Coronary artery (tissue), 2 donors: ENCODE results near the gene TM4SF4.

Source experiments
- DNase-seq: peaks from one replicate; pipeline ENCODE4 v3.0.0-alpha.2; 2017; ENCODE audit warnings: low spot score
- H3K27ac ChIP-seq, 2 donors: fragments of 200-600 bp; sonication (generic); one replicate each; pipeline ENCODE4 v1.5.1; 2016 to 2019
- H3K4me3 ChIP-seq: fragments of 200-600 bp; sonication (generic); 2 replicates; pipeline ENCODE4 v1.5.1; 2016; ENCODE audit warnings: mild to moderate bottlenecking, moderate library complexity
- TF ChIP-seq, protein P1 (sequence below): fragments of 200-600 bp; sonication (generic); IDR thresholded peaks from one replicate; pipeline ENCODE4 v1.5.1; 2019; ENCODE audit warnings: antibody characterized with exemption

TM4SF4 gene

DNA sequence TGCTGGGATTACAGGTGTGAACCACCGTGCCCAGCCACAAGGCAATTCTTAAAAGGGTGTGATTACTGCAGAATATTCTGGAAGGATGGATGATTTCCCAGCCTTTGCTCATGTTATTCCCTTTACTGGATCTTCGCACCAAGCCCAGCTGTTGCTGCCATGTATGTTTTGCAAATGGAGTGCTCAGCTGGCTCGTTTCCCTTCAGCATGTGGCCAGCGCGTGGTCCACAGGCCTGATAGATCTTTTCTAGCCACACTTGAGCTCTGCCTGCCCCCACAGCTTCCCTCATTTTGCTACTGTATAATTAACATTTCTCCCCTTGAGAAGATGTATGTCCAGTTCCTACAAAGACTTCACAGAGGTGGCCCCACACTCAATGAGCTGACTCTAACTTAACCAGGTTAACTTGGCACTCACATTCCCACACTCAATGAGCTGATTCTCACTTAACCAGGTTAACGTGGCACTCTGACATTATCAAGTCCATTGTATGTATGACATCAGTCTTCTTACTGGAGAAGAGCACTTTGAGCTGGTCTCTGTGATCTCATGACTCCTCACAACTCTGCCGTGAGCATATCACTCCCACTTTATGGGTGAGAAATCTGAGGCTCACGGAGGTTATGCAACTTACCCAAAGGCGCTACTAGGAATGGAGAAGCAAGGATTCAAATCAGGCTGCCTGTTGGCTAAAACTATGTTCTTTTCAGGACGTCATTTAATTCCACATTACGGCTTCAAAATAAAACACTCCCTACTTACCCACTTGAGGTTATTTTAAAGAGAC, 49.2 kb downstream of the TM4SF4 start:
- no peak overlapping the region for H3K4me3 ChIP-seq
- no peak overlapping the region for H3K27ac ChIP-seq
- TF ChIP-seq, protein P1, sequence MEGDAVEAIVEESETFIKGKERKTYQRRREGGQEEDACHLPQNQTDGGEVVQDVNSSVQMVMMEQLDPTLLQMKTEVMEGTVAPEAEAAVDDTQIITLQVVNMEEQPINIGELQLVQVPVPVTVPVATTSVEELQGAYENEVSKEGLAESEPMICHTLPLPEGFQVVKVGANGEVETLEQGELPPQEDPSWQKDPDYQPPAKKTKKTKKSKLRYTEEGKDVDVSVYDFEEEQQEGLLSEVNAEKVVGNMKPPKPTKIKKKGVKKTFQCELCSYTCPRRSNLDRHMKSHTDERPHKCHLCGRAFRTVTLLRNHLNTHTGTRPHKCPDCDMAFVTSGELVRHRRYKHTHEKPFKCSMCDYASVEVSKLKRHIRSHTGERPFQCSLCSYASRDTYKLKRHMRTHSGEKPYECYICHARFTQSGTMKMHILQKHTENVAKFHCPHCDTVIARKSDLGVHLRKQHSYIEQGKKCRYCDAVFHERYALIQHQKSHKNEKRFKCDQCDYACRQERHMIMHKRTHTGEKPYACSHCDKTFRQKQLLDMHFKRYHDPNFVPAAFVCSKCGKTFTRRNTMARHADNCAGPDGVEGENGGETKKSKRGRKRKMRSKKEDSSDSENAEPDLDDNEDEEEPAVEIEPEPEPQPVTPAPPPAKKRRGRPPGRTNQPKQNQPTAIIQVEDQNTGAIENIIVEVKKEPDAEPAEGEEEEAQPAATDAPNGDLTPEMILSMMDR, result no peak
- DNase-seq, result no peak

DNA sequence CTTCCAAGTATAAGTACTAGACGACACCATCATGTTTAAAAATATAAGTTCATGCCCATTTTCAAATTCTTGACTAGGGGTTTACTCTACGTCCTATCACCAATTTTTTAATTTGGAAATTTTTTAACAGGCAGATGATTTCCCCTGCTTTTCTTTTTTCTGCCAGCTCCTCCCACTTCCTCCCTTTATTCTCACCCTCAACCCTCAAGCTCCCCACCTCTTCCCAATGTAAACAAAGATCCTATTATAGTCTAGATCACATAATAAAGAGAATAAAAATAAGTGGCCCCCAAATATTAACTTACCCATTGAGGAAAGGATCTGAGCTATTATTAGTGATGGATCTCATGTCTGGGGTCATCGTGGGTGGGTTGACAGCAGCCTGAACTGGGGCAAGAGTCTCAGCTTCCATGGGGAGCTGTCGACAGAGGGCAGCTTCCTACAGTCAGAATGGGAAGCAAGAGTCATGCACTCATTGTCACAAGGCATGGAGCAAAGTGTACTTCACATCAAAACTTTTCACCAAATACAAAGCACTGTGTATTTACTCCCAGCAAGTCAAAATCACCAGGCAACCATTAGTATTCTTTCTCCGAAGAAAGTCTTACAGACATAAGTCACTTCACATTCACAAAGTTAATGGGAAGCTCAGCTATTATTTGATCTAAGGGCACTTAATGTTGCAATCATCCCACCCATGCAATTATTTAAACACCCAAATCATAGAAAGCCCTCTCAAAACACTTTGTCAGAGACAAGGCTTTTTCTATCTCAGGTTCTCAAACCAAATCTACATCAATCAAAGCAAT, 53.2 kb downstream of the TM4SF4 start:
- Histone ChIP-seq H3K27ac (peak overlapping the region in 1 of 2 donors; percentile 46), H3K4me3 (no peak overlapping the region)
- DNase-seq, result no peak
- TF ChIP-seq, protein P1, result no peak

DNA sequence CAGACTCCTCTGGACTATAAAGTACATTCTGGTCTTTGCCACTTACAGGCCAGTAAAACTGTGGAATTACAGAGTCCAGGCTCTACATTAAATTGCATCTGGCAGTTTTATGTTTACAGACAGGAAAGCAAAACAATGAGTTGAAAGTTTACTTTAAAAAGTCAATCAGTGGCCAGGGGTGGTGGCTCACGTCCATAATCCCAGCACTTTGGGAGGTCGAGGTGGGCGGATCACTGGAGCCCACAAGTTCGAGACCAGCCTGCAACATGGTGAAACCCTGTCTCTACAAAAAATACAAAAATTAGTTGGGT, 53.8 kb downstream of the TM4SF4 start:
- DNase-seq, result no peak
- no peak overlapping the region for H3K4me3 ChIP-seq
- H3K27ac ChIP-seq, result peak overlapping the region in 1 of 2 donors; percentile 46
- TF ChIP-seq, protein P1, result no peak

DNA sequence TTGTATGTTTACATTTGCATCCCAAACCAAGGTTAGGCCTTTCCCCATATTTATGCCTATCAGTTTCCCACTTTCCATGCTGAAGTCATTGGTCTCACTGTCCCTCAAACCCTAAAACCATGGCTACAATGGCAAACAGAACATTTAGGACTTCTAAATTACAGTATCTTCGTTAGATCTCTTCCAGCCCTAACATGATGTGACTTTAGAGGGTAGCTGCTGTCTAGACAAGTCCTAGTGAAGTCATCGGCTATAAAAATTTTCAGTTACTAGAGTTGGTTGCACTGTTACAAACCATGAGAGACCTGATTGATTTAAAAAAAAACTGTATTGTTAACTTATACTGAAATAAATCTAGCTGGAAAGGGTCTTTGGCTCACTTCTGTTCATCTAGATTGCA, 54.6 kb downstream of the TM4SF4 start:
- DNase-seq, result no peak
- TF ChIP-seq, protein P1, result no peak
- Histone ChIP-seq H3K4me3 (no peak overlapping the region), H3K27ac (no peak overlapping the region)

DNA sequence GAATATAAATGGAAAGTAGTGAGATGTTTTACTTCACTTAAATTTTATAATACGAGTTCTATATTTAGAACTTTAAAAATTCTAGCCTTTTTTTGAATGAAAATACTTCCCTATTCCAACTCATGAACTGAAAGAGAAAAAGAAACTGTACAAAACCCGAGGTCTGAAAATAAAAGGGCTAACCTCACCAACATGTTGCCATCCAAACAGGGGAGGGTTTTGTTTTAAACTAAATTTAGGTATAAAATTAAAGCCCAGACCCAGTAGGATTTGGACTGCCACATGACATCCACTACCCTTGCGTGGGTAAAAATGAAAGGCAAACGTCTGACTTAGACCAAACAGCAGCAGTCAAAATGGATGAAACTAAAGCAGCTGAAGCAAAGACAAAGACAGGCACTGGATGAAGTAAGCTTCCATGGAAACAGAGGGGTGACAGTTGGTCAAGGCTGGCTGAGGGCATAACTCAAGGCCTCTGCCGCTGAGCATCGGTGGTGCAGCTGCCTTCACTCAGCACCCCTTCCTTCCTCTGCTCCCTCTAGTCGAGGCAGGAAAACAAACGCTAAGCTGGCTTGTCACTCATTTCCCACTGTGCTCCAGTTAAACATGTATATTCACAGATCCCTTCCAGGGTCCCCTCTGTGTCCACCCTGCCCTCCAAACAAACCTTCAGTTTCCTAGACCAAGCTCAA, 58.1 kb downstream of the TM4SF4 start:
- no peak for DNase-seq
- peak overlapping the region; percentile 55 to 79 for H3K27ac ChIP-seq
- TF ChIP-seq, protein P1, result no peak
- peak overlapping the region; percentile 51 for H3K4me3 ChIP-seq

DNA sequence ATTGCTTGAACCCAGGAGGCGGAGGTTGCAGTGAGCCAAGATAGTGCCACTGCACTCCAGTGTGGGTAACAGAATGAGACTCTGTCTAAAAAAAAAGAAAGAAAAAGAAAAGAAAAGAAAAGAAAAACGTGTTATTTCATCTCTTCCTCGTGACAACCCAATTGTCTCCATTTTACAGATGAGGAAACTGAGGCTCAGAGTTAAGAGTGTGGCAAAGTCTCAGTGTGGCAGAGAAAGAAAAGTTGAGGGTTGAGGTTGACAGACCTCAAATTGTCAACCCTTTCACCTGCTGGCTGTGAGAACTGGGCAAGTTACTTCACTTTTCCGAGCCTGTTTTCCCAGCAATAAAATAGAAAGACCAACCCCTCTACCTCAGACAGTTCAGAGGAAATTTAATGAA, 59.6 kb downstream of the TM4SF4 start:
- TF ChIP-seq, protein P1, result no peak
- H3K27ac ChIP-seq, result peak overlapping the region in 1 of 2 donors; percentile 81
- H3K4me3 ChIP-seq, result no peak overlapping the region
- DNase-seq, result no peak
